Fibroblast of peridontal ligament (primary cell): ENCODE data around the gene ZNF562.
"Not testable (repeated sequence)": the region's sequence is repeated elsewhere in the genome, so short reads cannot be mapped to it uniquely, and the experiment has no call there.

Source experiments
- DNase-seq: peaks from one replicate; pipeline ENCODE4 v3.0.0-alpha.2; 2010; ENCODE audit errors: extremely low read depth

Gene ZNF562

GRCh38 chr19:9674663-9675357 lies at the start of gene ZNF562:
Gene ZNF562, minus strand, starts transcription at chr19:9675100. Its CDS starts 14,356 bp downstream, at chr19:9660744.
- peak; percentile 88 for DNase-seq

GRCh38 chr19:9724157-9724556 lies 49.3 kb upstream of the ZNF562 start:
- no peak for DNase-seq

- DNase-seq = no peak
These were observed 47.0 kb upstream of the ZNF562 start for GRCh38 chr19:9721861-9722260.

- DNase-seq = no peak
These were observed 45.6 kb upstream of the ZNF562 start for GRCh38 chr19:9720541-9720940.

- DNase-seq = no peak
These were observed 36.9 kb upstream of the ZNF562 start for GRCh38 chr19:9711815-9712214.

GRCh38 chr19:9709305-9709704 lies 34.4 kb upstream of the ZNF562 start:
- no peak for DNase-seq

GRCh38 chr19:9705836-9706235 lies 30.9 kb upstream of the ZNF562 start:
- DNase-seq = no peak

GRCh38 chr19:9702186-9702585 lies 27.3 kb upstream of the ZNF562 start:
- DNase-seq = no peak

- DNase-seq = no peak
These were observed 25.5 kb upstream of the ZNF562 start for GRCh38 chr19:9700229-9700981.

GRCh38 chr19:9690301-9690700 lies 15.4 kb upstream of the ZNF562 start:
- not testable (repeated sequence) for DNase-seq

GRCh38 chr19:9679996-9680395 lies 5.1 kb upstream of the ZNF562 start:
- DNase-seq = not testable (repeated sequence)

- not testable (repeated sequence) for DNase-seq
These were observed 530 bp upstream of the ZNF562 start for GRCh38 chr19:9675358-9675901.

GRCh38 chr19:9673912-9674662 lies 813 bp downstream of the ZNF562 start:
- DNase-seq = peak; percentile 5

- DNase-seq = no peak
These were observed 2.0 kb downstream of the ZNF562 start for GRCh38 chr19:9672893-9673292.

- no peak for DNase-seq
These were observed 3.2 kb downstream of the ZNF562 start for GRCh38 chr19:9671655-9672054.

- DNase-seq = no peak
These were observed 6.4 kb downstream of the ZNF562 start for GRCh38 chr19:9668544-9668943.

- DNase-seq = no peak
These were observed 7.0 kb downstream of the ZNF562 start for GRCh38 chr19:9667898-9668297.

- DNase-seq = no peak
These were observed 16.1 kb downstream of the ZNF562 start for GRCh38 chr19:9658769-9659168.

GRCh38 chr19:9653066-9653555 lies 21.8 kb downstream of the ZNF562 start:
- not testable (repeated sequence) for DNase-seq

GRCh38 chr19:9651464-9651863 lies 23.4 kb downstream of the ZNF562 start:
- not testable (repeated sequence) for DNase-seq

GRCh38 chr19:9650345-9650744 lies 24.6 kb downstream of the ZNF562 start:
- DNase-seq = no peak

- no peak for DNase-seq
These were observed 29.4 kb downstream of the ZNF562 start for GRCh38 chr19:9645472-9645871.
